Nephron progenitor cell (in vitro differentiated cells): ENCODE measurements around the gene PPM1A.

ENCODE experiments used
- DNase-seq: peaks from one replicate; pipeline ENCODE4 v3.0.0; 2021
- H3K27ac Mint-ChIP-seq: 2 replicates; pipeline ENCODE4 v1.8.0; 2021; ENCODE audit warnings: mild to moderate bottlenecking, moderate library complexity, mixed read lengths
- H3K27me3 Mint-ChIP-seq: 2 replicates; pipeline ENCODE4 v1.8.0; 2021; ENCODE audit warnings: mild to moderate bottlenecking, low read depth, mixed read lengths; ENCODE audit not compliant: poor library complexity
- H3K36me3 Mint-ChIP-seq: 2 replicates; pipeline ENCODE4 v1.8.0; 2021; ENCODE audit warnings: low read depth, mixed read lengths
- H3K4me1 Mint-ChIP-seq: 2 replicates; pipeline ENCODE4 v1.8.0; 2021; ENCODE audit warnings: mixed read lengths
- H3K4me3 Mint-ChIP-seq: 2 replicates; pipeline ENCODE4 v1.8.0; 2021; ENCODE audit warnings: mild to moderate bottlenecking, moderate library complexity, mixed read lengths
- H3K9me3 Mint-ChIP-seq: 2 replicates; pipeline ENCODE4 v1.8.0; 2021; ENCODE audit warnings: mild to moderate bottlenecking, moderate library complexity, mixed read lengths
- CTCF ChIP-seq: fragments of 200-600 bp; sonication (generic); IDR thresholded peaks from 2 replicates; pipeline ENCODE4 v1.5.0; 2021; ENCODE audit warnings: antibody characterized with exemption

The PPM1A gene

GRCh38 chr14:60328583-60328982, 79.6 kb downstream of the PPM1A start:
- peak overlapping the region; percentile 68 for H3K4me3 Mint-ChIP-seq

DNA sequence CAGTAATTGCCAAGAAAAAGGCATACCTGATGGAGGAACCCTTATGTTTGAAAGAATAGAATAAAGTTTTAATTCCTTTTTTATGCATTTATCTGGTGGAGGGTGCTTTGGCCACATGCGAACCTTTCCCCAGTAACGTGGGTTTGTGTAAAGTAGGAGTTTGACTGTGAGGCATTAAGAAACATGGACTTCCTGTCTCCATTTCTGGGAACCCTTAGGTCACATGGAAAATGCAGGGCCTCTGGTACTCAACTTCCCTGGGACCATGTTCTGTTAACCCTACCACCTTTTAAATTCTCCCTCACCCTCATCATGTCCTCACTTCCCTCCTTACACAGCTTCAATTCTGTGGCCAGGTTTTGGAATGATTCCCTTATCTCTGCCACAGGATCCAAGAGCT, 80.3 kb downstream of the PPM1A start:
- Mint-ChIP-seq H3K36me3 (no peaks in the 10 kb centered on the region), H3K4me3 (no peak overlapping the region), H3K9me3 (no peaks in the 10 kb centered on the region), H3K27ac (no peak overlapping the region), H3K27me3 (peaks cover 36% of the 10 kb centered on the region), H3K4me1 (peaks cover 30% of the 10 kb centered on the region)
- no peak for TF ChIP-seq CTCF
- DNase-seq = no peak

More at GRCh38 chr14:60328583-60328982, 79.6 kb downstream of the PPM1A start:
- H3K27me3 Mint-ChIP-seq = peaks cover 33% of the 10 kb centered on the region
- H3K9me3 Mint-ChIP-seq = no peaks in the 10 kb centered on the region
- no peak overlapping the region for H3K27ac Mint-ChIP-seq
- TF ChIP-seq CTCF = peak; percentile 15
- peaks cover 30% of the 10 kb centered on the region for H3K4me1 Mint-ChIP-seq
- H3K36me3 Mint-ChIP-seq = no peaks in the 10 kb centered on the region
- no peak for DNase-seq

DNA sequence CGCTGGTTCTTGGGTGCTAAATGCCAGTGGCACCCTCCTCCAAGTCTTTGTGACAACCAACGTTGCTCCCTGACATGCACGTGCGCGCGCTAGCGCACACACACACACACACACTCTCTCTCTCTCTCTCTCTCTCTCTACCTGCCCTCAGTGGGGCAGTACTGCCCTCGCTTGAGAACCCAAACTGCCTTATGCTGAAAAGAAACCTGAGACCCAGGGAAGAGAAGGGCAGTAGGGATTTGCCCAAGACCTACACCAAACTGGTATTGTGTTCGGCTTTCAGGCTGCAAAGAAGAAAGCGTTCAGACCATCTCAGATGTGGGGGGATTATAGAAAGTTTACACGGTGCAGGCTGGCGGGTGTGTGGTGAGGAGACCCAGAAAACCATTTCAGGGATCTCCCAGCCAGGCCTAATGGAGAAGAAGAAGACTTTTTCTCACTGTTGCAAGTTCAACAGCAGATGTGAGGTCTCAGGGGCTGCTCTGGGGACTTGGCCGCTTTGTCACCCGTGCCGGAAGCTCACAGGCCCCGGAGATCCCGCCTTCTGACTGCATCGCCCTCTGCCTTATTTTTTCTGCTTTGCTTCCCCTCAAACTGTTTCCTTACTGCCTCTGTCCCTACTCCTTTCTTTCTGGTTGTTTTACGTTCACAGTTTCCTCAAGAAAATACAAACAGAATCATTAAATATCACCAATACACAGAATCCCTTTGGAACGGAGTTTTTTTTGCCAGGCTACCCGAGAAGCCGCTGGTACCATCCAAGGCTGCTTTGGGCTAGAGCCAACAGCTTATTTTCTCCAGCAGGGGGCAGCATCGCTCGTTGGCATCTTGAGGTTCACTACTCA, 82.4 kb downstream of the PPM1A start:
- Mint-ChIP-seq H3K4me3 (peak overlapping the region; percentile 88), H3K27me3 (peaks cover 29% of the 10 kb centered on the region), H3K36me3 (no peaks in the 10 kb centered on the region), H3K4me1 (peaks cover 30% of the 10 kb centered on the region), H3K27ac (peak overlapping the region; percentile 16), H3K9me3 (no peaks in the 10 kb centered on the region)
- peak; percentile 89 for TF ChIP-seq CTCF
- DNase-seq = peak; percentile 89

- H3K36me3 Mint-ChIP-seq = no peaks in the 10 kb centered on the region
- H3K27ac Mint-ChIP-seq = no peak overlapping the region
- no peak for DNase-seq
- TF ChIP-seq CTCF = no peak
- H3K4me1 Mint-ChIP-seq = peaks cover 29% of the 10 kb centered on the region
- peak overlapping the region; percentile 88 for H3K4me3 Mint-ChIP-seq
- H3K9me3 Mint-ChIP-seq = no peaks in the 10 kb centered on the region
- H3K27me3 Mint-ChIP-seq = peaks cover 28% of the 10 kb centered on the region
Observed at GRCh38 chr14:60332046-60332399, 83.0 kb downstream of the PPM1A start.

DNA sequence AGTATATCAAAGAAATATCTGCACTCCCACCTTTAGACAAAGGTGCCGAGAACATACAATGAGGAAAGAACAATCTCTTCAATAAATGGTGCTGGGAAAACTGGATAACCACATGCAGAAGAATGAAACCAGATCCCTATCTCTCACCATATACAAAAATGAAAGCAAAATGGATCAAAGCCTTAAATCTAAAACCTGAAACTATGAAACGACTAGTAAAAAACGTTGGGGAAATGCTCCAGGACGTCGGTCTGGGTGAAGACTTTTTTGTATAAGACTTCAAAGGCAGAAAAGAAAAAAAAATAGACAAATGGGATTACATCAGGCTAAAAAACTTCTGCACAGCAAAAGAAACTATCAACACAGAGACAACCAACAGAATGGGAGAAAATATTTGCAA, 83.8 kb downstream of the PPM1A start:
- TF ChIP-seq CTCF = no peak
- no peaks in the 10 kb centered on the region for H3K36me3 Mint-ChIP-seq
- H3K9me3 Mint-ChIP-seq = no peaks in the 10 kb centered on the region
- H3K27ac Mint-ChIP-seq = no peak overlapping the region
- H3K27me3 Mint-ChIP-seq = peaks cover 30% of the 10 kb centered on the region
- DNase-seq = no peak
- peaks cover 21% of the 10 kb centered on the region for H3K4me1 Mint-ChIP-seq
- no peak overlapping the region for H3K4me3 Mint-ChIP-seq

DNA sequence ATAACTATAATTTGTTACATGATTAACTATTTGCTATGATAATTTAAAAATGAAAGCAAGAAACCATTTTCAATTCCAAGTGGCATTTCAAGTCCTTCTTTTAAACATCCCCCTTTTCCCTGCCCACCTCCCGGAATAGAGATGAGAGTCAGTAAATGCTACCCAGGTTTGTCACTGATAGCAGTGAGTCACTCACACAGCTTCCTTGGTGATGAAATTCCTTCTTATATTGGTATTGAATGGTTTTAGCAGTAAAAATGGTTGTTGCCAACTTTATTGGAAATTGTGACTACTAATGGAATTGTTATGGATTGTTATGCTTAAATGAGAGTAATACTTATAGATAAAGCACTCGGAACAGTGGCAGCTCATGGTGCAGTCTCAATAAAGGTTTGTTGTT, 90.5 kb downstream of the PPM1A start:
- Mint-ChIP-seq H3K4me3 (no peak overlapping the region), H3K27me3 (peaks cover 27% of the 10 kb centered on the region), H3K4me1 (no peaks in the 10 kb centered on the region), H3K27ac (no peak overlapping the region), H3K36me3 (no peaks in the 10 kb centered on the region), H3K9me3 (peaks cover 8% of the 10 kb centered on the region)
- no peak for TF ChIP-seq CTCF
- no peak for DNase-seq
